ENCODE results near the gene CCDC157. TPM values are rescaled to one million over a fixed set of nuclear protein-coding genes. Genes with fewer than 3 reads are reported as not detected.

The CCDC157 gene
- total and polyA plus RNA-seq, 11 donors, result 0.42 to 1.7 (median 1.1) TPM

- DNase-seq (no peak), ATAC-seq (peak in 2 of 4 donors; percentile 15 to 57)
- Histone ChIP-seq H3K4me3 (no peak overlapping the region), H3K36me3 (peaks cover 0 to 45% (median 7%) of the 10 kb centered on the region in 9 donors), H3K9me3 (no peaks in the 10 kb centered on the region), H3K27ac (no peak overlapping the region), H3K4me1 (no peaks in the 10 kb centered on the region), H3K27me3 (no peaks in the 10 kb centered on the region)
- intact Hi-C loops (cut with DNase I), result loop anchor here in 1 of 10 donors (10.0 kb wide), 1 partner anchor 426 kb away; no protein-coding TSS in a partner anchor
- no peak for TF ChIP-seq CTCF (IDR thresholded peaks at IDR 0.05)
- TF ChIP-seq POLR2A (IDR thresholded peaks at IDR 0.05), result no peak
- 84 to 85% (median 84%) methylated on average over 9 to 13 of the region's 13 CpGs for WGBS, 4 donors
Observed at GRCh38 chr22:30408388-30409102, 51.7 kb downstream of the CCDC157 start.

- Histone ChIP-seq H3K9me3 (no peaks in the 10 kb centered on the region), H3K27ac (no peak overlapping the region), H3K4me1 (no peaks in the 10 kb centered on the region), H3K27me3 (no peaks in the 10 kb centered on the region), H3K4me3 (no peak overlapping the region), H3K36me3 (peaks cover 0 to 66% (median 22%) of the 10 kb centered on the region in 9 donors)
- intact Hi-C loops (cut with DNase I), result no loop called here
- no peak for TF ChIP-seq CTCF (IDR thresholded peaks at IDR 0.05)
- TF ChIP-seq POLR2A (IDR thresholded peaks at IDR 0.05), result no peak
- DNase-seq (no peak), ATAC-seq (no peak)
- 84 to 95% (median 86%) methylated on average over 3 of the region's 3 CpGs for WGBS, 4 donors
Observed at GRCh38 chr22:30411780-30412179, 55.0 kb downstream of the CCDC157 start.

GRCh38 chr22:30413001-30413400 is 56.2 kb downstream of the CCDC157 start:
- intact Hi-C loops (cut with DNase I), result no loop called here
- no peak for DNase-seq
- no peak overlapping the region for H3K27ac ChIP-seq
- TF ChIP-seq POLR2A (IDR thresholded peaks at IDR 0.05) (no peak), CTCF (IDR thresholded peaks at IDR 0.05) (no peak)
- H3K27me3 ChIP-seq, result no peaks in the 10 kb centered on the region
- no peaks in the 10 kb centered on the region for H3K9me3 ChIP-seq
- H3K36me3 ChIP-seq, result peaks cover 0 to 66% (median 32%) of the 10 kb centered on the region in 9 donors
- 87 to 94% (median 92%) methylated on average over 4 of the region's 4 CpGs for WGBS, 4 donors
- ATAC-seq, result no peak
- H3K4me1 ChIP-seq, result no peaks in the 10 kb centered on the region
- H3K4me3 ChIP-seq, result no peak overlapping the region

- H3K27me3 ChIP-seq, result no peaks in the 10 kb centered on the region
- WGBS, 4 donors, result 82 to 97% (median 87%) methylated on average over 5 of the region's 5 CpGs
- ATAC-seq (no peak), DNase-seq (no peak)
- no peak overlapping the region for H3K4me3 ChIP-seq
- H3K9me3 ChIP-seq, result no peaks in the 10 kb centered on the region
- no peak overlapping the region for H3K27ac ChIP-seq
- peaks cover 0 to 67% (median 40%) of the 10 kb centered on the region in 9 donors for H3K36me3 ChIP-seq
- intact Hi-C loops (cut with DNase I), result no loop called here
- no peak for TF ChIP-seq POLR2A (IDR thresholded peaks at IDR 0.05)
- no peak for TF ChIP-seq CTCF (IDR thresholded peaks at IDR 0.05)
- no peaks in the 10 kb centered on the region for H3K4me1 ChIP-seq
Observed at GRCh38 chr22:30413745-30414524, 57.1 kb downstream of the CCDC157 start.
